ENCODE results near the gene MACROD2.
A peak's percentile ranks its signal among the peaks of the same experiment; 100 is the strongest.

MACROD2 gene

GRCh38 chr20:15917283-15917682 is 1922.0 kb downstream of the MACROD2 start:
- no peak for DNase-seq

GRCh38 chr20:15918631-15919030 is 1923.3 kb downstream of the MACROD2 start:
- DNase-seq: no peak

DNA sequence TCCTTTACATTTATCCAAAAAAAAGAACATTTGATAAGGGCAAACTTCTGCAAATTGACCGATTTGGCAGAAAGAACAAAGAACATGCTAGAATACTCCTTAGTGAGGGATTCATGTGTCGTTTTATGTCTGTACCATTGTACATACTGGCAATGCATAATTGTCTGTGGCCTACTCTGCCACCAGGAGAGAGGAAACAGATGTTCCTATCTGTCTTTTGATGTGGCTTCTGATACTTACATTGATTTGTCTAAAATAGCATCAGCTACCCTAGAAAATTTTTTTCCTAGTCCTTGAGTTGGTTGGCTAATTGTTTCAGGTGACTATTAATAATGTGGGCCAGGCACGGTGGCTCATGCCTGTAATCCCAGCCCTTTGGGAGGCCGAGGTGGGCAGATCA is 1923.8 kb downstream of the MACROD2 start:
- no peak for DNase-seq

DNA sequence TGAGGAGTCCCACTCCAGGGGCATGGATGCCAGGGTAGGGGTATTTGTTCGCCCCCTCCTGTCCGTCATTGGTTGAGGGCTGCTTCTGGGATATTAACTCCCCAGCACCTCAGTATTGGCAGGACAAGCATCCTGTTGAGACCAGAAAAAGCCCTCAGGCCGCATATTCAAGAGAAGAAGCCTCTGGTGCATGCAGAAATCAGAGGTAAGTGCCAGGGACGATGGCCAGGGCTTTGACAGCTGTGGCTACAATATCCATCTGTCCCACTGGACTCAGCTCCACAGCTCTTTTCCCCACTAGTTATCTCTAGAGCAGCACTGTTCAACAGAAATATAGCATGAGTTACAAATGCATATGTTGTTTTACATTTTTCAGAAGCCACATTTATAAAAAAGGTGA is 1926.6 kb downstream of the MACROD2 start:
- DNase-seq: no peak

DNA sequence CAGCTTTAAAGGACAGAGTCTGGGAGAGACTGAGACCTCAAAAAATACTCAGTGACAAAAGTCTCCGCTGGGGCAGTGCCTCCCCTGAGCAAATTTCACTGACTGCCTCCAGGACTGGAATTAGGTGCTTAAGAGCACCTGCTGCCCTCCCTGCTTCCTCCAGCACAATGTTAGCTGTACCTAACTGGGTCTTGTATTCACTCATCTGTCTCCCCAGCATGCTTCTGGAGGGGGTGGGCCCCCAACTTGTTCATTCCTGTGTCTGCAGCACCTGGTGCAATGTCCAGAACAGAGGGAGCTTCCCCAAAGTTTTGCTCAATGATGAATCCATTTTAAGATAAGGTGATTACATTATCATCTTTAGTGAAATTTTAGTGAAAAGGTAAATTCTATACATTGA is 1927.2 kb downstream of the MACROD2 start:
- no peak for DNase-seq

- DNase-seq: no peak
Measured at GRCh38 chr20:15923030-15923776, 1927.9 kb downstream of the MACROD2 start.

DNA sequence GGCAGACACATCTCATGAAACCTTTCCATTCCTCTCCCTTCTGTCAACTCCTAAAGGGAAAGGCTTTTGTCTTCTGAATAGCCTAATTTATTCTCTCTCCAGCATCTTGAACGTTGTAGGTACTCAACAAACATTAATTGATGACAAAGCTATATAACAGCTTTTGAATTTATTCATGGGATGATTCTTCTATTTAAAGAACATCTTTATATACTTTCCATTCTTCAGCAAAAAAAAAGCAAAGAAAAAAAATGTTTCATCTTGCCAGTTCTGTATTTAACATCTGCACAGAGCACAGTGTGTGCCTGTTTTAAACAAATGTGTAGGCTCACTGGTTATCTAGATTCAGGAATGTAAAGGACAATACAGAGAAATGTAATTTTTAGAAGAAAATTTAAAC is 1929.2 kb downstream of the MACROD2 start:
- no peak for DNase-seq

DNA sequence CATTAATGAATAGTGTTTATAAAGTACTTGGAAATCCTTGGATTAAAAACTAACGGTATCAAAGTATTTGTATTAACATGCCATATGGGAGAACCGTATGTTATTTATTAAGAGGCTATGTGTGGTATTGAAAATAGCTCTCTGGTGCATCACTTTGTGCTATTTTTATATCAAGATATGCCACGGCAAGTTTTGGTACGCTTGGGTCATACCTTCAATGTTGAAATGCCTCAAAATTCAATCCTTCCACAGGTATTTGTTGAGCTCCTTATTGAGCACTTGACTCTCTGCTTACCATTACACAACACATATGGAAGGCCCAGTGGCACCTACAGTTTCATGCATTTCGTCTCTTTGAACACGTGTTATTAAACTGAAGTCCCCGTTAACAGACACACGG is 1930.1 kb downstream of the MACROD2 start:
- no peak for DNase-seq

- DNase-seq: no peak
Measured at GRCh38 chr20:15927893-15928650, 1932.8 kb downstream of the MACROD2 start.

GRCh38 chr20:15928946-15929345 is 1933.6 kb downstream of the MACROD2 start:
- no peak for DNase-seq

DNA sequence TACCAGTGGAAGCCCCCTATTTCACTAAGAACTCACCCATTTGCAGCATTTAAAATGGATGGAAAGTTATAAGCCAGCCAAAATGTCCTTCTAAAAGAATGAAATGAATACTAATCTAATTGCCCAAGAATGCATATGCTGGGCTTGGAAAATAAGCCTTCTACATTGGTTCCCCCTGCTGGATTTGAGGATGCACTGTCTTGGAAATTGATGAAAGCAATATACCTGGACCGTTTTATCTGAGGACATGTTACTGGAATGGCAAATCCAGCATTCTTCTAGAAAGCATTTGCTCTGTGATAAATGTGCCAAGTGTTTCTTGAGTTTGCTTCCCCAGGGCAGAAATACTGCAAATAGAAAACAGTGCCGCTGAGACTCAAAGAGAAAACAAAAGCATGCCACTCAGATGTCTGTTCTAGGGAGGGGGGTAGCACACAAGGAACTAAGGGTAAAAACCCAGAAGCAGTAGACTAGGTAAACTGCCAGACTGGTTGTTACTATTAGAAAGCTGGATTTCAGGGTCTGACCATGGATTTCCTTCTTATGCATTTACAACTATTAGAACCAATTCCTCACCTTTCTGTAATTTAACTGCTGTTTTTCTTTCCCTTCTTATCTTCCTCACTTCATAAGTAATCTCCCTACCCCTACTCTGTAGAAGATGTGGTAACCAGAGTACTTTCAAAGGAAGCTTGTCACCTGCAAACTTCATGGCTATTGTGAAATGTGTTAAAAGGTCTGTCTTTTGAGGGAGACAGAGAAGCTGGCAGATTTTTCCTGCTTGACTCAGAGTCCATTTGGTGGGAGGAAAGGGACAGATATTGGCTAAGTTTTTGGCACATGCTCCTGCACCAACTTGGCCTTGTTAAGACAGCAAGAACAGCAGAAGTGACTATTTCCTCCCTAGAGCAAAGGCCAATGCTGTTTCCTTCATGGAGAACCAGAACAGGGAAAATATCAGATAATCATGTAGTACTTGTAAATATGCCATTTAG is 1935.3 kb downstream of the MACROD2 start:
- peak; percentile 15 for DNase-seq

- no peak for DNase-seq
Measured at GRCh38 chr20:15931897-15932296, 1936.6 kb downstream of the MACROD2 start.

GRCh38 chr20:15937179-15937578 is 1941.9 kb downstream of the MACROD2 start:
- no peak for DNase-seq

- DNase-seq: no peak
Measured at GRCh38 chr20:15938847-15939246, 1943.5 kb downstream of the MACROD2 start.

DNA sequence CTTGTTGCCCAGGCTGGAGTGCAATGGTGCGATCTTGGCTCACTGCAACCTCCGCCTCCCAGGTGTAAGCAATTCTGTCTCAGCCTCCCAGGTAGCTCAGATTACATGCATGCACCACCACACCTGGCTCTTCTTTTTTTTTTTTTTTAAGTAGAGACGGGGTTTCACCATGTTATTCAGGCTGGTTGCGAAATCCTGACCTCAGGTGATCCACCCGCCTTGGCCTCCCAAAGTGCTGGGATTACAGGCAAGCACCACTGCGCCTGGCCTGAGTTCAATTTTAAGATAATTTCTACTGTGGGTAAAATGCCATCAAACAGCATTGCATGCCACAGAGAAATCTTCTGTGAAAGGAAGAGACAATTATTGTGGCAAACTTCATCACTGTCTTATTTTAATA is 1944.8 kb downstream of the MACROD2 start:
- no peak for DNase-seq

- DNase-seq: no peak
Measured at GRCh38 chr20:15942130-15942529, 1946.8 kb downstream of the MACROD2 start.

GRCh38 chr20:15945289-15945688 is 1950.0 kb downstream of the MACROD2 start:
- DNase-seq: no peak

- no peak for DNase-seq
Measured at GRCh38 chr20:15949391-15949790, 1954.1 kb downstream of the MACROD2 start.

DNA sequence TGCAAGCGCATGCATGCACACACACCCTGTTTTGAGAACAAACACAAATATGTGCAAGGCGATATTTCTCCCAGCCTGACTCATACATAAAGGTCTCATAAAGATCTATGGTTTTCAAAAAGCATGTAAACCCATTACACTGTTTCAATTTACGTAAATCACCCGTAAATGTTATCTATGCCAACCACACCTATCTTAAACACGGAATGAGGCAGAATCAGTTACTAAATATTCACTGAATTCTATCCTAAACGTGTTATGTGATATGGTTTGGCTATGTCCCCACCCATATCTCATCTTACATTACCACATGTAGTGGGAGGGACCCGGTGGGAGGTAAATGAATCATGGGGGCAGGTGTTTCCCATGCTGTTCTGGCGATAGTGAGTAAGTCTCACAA is 1956.3 kb downstream of the MACROD2 start:
- DNase-seq: no peak

GRCh38 chr20:15958142-15958541 is 1962.8 kb downstream of the MACROD2 start:
- DNase-seq: no peak

GRCh38 chr20:15965165-15965564 is 1969.8 kb downstream of the MACROD2 start:
- no peak for DNase-seq

DNA sequence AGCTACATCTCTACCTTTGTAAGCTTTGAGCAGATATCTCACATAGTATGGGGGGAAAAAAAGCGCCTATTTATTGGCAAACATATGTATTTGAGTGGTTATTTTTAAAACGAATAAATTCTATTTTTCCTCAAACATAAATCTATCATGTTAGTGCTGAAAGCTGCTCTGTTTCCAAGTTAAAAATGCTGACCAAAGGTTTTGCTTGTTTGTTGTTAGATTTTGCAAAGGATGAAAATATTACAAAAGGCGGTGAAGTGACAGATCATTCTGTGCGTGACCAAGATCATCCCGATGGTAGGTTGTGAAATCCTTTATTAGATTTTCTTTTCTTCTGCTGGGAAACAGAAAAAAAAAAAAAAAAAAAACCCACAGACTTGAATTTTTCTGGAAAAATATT is 1972.0 kb downstream of the MACROD2 start:
- no peak for DNase-seq

DNA sequence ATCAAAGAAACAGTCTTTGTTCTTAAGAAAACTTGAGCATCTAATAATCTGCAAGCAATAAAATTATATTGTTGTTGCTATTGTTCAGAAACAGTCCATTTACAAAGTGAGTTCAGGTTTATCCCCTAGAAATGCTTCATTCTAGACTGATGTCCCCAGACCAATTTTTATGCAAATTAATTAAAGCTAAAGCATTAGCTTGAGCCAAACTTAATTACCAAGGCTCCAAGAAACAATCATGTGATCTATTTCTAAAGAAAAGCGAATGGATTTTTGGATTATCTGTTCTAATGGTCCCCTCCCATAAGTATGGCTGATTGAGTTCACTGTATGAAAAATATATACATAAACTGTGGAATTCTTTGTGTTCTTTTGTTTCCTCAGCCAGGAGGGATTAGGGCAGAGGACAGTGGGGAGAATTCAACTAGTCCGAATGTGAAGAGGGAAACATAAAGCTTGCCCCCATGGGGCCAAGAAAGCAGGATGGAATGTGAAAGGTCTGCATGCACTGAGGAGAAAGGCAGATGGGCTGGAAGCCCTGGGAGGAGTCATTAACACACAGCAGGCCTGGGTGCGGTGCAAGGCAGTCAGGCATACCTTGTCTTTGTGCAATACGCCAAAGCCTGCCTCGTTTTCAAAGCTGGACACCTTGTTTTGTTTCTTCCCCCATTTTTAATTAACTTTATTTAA is 1980.9 kb downstream of the MACROD2 start:
- DNase-seq: no peak

All from NCI-H1092 (cell line).